NCI-H146 treated with DMSO at 0.1 percent for 48 hours (cell line): ENCODE results near the gene DAPK1.
"Not testable (repeated sequence)": the region's sequence is repeated elsewhere in the genome, so short reads cannot be mapped to it uniquely, and the experiment has no call there.

ENCODE experiments used
- DNase-seq: peaks from one replicate; lab custom pipeline; 2025; ENCODE audit not compliant: unreplicated experiment; lab: John Stamatoyannopoulos, UW

The DAPK1 gene

GRCh38 chr9:87729246-87729645 lies 231.6 kb downstream of the DAPK1 start:
- DNase-seq, result no peak

- no peak for DNase-seq
Measured at GRCh38 chr9:87731321-87731720, 233.7 kb downstream of the DAPK1 start.

- DNase-seq, result no peak
Measured at GRCh38 chr9:87732344-87732743, 234.7 kb downstream of the DAPK1 start.

- no peak for DNase-seq
Measured at GRCh38 chr9:87732756-87733155, 235.1 kb downstream of the DAPK1 start.

GRCh38 chr9:87733273-87734052 lies 235.8 kb downstream of the DAPK1 start:
- no peak for DNase-seq

- no peak for DNase-seq
Measured at GRCh38 chr9:87734106-87734505, 236.4 kb downstream of the DAPK1 start.

GRCh38 chr9:87739546-87739945 lies 241.9 kb downstream of the DAPK1 start:
- DNase-seq, result no peak

GRCh38 chr9:87740209-87740608 lies 242.5 kb downstream of the DAPK1 start:
- no peak for DNase-seq

GRCh38 chr9:87741326-87741725 lies 243.7 kb downstream of the DAPK1 start:
- DNase-seq, result no peak

- no peak for DNase-seq
Measured at GRCh38 chr9:87741891-87742290, 244.2 kb downstream of the DAPK1 start.

GRCh38 chr9:87742813-87743428 lies 245.3 kb downstream of the DAPK1 start:
- no peak for DNase-seq

GRCh38 chr9:87744247-87744646 lies 246.6 kb downstream of the DAPK1 start:
- DNase-seq, result not testable (repeated sequence)

GRCh38 chr9:87746186-87746585 lies 248.5 kb downstream of the DAPK1 start:
- DNase-seq, result no peak

GRCh38 chr9:87748881-87749280 lies 251.2 kb downstream of the DAPK1 start:
- no peak for DNase-seq

GRCh38 chr9:87749335-87750035 lies 251.8 kb downstream of the DAPK1 start:
- DNase-seq, result no peak

GRCh38 chr9:87750726-87751125 lies 253.1 kb downstream of the DAPK1 start:
- no peak for DNase-seq

GRCh38 chr9:87751423-87751822 lies 253.8 kb downstream of the DAPK1 start:
- no peak for DNase-seq

GRCh38 chr9:87751868-87752267 lies 254.2 kb downstream of the DAPK1 start:
- DNase-seq, result no peak

- no peak for DNase-seq
Measured at GRCh38 chr9:87753313-87753712, 255.6 kb downstream of the DAPK1 start.
